Type B pancreatic cell (in vitro differentiated cells): ENCODE measurements around the gene FAM3B. TPM values are rescaled to one million over a fixed set of nuclear protein-coding genes. Genes with fewer than 3 reads are reported as not detected.

Experiments used
- DNase-seq: peaks from one replicate; pipeline ENCODE4 v3.0.0; 2021; ENCODE audit warnings: mixed read lengths; ENCODE audit not compliant: unreplicated experiment; ENCODE audit errors: extremely low spot score
- H3K27ac Mint-ChIP-seq: 2 replicates; pipeline ENCODE4 v1.8.0; 2021; ENCODE audit warnings: mild to moderate bottlenecking, mixed read lengths
- H3K27me3 Mint-ChIP-seq: 2 replicates; pipeline ENCODE4 v1.8.0; 2021; ENCODE audit warnings: mixed read lengths
- H3K36me3 Mint-ChIP-seq: 2 replicates; pipeline ENCODE4 v1.8.0; 2021; ENCODE audit warnings: mixed read lengths
- H3K4me1 Mint-ChIP-seq: one replicate; pipeline ENCODE4 v1.8.0; 2021; ENCODE audit warnings: mixed read lengths; ENCODE audit not compliant: unreplicated experiment
- H3K4me3 Mint-ChIP-seq: 2 replicates; pipeline ENCODE4 v1.8.0; 2021; ENCODE audit warnings: mild to moderate bottlenecking, mixed read lengths
- H3K9me3 Mint-ChIP-seq: 2 replicates; pipeline ENCODE4 v1.8.0; 2021; ENCODE audit warnings: mixed read lengths
- total RNA-seq: library from RNA; stranded (reverse); gene quantifications from 2 replicates; pipeline ENCODE4 v1.2.1, GENCODE V29; 2021; ENCODE audit warnings: low replicate concordance
- TF ChIP-seq, protein P1 (sequence below): fragments of 200-600 bp; sonication (generic); conservative IDR thresholded peaks from 2 replicates; pipeline ENCODE4 v1.5.0; 2021; ENCODE audit warnings: antibody characterized with exemption, mild to moderate bottlenecking

The FAM3B gene
- total RNA-seq, 1 donor from 2014 or later, result 10.3 TPM

- no peak for DNase-seq
- TF ChIP-seq, protein P1, sequence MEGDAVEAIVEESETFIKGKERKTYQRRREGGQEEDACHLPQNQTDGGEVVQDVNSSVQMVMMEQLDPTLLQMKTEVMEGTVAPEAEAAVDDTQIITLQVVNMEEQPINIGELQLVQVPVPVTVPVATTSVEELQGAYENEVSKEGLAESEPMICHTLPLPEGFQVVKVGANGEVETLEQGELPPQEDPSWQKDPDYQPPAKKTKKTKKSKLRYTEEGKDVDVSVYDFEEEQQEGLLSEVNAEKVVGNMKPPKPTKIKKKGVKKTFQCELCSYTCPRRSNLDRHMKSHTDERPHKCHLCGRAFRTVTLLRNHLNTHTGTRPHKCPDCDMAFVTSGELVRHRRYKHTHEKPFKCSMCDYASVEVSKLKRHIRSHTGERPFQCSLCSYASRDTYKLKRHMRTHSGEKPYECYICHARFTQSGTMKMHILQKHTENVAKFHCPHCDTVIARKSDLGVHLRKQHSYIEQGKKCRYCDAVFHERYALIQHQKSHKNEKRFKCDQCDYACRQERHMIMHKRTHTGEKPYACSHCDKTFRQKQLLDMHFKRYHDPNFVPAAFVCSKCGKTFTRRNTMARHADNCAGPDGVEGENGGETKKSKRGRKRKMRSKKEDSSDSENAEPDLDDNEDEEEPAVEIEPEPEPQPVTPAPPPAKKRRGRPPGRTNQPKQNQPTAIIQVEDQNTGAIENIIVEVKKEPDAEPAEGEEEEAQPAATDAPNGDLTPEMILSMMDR, result no peak
- peaks cover 4% of the 10 kb centered on the region for H3K4me1 Mint-ChIP-seq
- H3K36me3 Mint-ChIP-seq, result no peaks in the 10 kb centered on the region
- no peak overlapping the region for H3K4me3 Mint-ChIP-seq
- no peak overlapping the region for H3K27ac Mint-ChIP-seq
- H3K27me3 Mint-ChIP-seq, result peaks cover 3% of the 10 kb centered on the region
- H3K9me3 Mint-ChIP-seq, result peaks cover 4% of the 10 kb centered on the region
These were observed 81.7 kb downstream of the FAM3B start for GRCh38 chr21:41398251-41398650.

GRCh38 chr21:41398831-41399230 lies 82.2 kb downstream of the FAM3B start:
- Mint-ChIP-seq H3K4me3 (no peak overlapping the region), H3K27me3 (peaks cover 3% of the 10 kb centered on the region), H3K4me1 (peaks cover 4% of the 10 kb centered on the region), H3K27ac (no peak overlapping the region), H3K36me3 (no peaks in the 10 kb centered on the region), H3K9me3 (peaks cover 4% of the 10 kb centered on the region)
- TF ChIP-seq, protein P1, result no peak
- DNase-seq, result no peak

- H3K27ac Mint-ChIP-seq, result no peak overlapping the region
- H3K27me3 Mint-ChIP-seq, result peaks cover 3% of the 10 kb centered on the region
- no peak overlapping the region for H3K4me3 Mint-ChIP-seq
- H3K36me3 Mint-ChIP-seq, result no peaks in the 10 kb centered on the region
- DNase-seq, result no peak
- H3K9me3 Mint-ChIP-seq, result peaks cover 4% of the 10 kb centered on the region
- TF ChIP-seq, protein P1, result no peak
- peaks cover 4% of the 10 kb centered on the region for H3K4me1 Mint-ChIP-seq
These were observed 82.7 kb downstream of the FAM3B start for GRCh38 chr21:41399246-41399800.

- Mint-ChIP-seq H3K27me3 (peaks cover 3% of the 10 kb centered on the region), H3K4me3 (no peak overlapping the region), H3K36me3 (no peaks in the 10 kb centered on the region), H3K27ac (no peak overlapping the region), H3K4me1 (no peaks in the 10 kb centered on the region), H3K9me3 (no peaks in the 10 kb centered on the region)
- TF ChIP-seq, protein P1, result no peak
- DNase-seq, result no peak
These were observed 85.6 kb downstream of the FAM3B start for GRCh38 chr21:41402231-41402630.

DNA sequence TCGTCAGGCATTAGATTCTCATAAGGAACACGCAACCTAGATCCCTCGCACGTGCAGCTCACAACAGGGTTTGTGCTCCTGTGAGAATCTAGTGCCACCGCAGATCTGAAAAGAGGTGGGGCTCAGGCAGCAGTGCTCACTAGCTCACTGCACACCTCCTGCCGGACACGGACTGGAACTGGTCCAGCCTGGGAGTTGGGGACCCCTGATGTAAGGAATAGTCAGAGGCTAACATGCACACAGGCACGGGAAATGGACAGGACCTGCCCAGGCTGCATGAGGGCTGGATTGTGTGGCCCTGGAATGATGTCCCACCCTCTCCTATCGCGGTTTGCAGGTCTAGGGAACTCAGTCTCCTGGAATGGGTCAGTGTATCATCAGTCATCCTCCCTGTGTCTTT lies 86.2 kb downstream of the FAM3B start:
- no peak overlapping the region for H3K4me3 Mint-ChIP-seq
- no peak overlapping the region for H3K27ac Mint-ChIP-seq
- no peaks in the 10 kb centered on the region for H3K9me3 Mint-ChIP-seq
- no peaks in the 10 kb centered on the region for H3K36me3 Mint-ChIP-seq
- no peak for DNase-seq
- no peaks in the 10 kb centered on the region for H3K4me1 Mint-ChIP-seq
- TF ChIP-seq, protein P1, result no peak
- H3K27me3 Mint-ChIP-seq, result peaks cover 3% of the 10 kb centered on the region

DNA sequence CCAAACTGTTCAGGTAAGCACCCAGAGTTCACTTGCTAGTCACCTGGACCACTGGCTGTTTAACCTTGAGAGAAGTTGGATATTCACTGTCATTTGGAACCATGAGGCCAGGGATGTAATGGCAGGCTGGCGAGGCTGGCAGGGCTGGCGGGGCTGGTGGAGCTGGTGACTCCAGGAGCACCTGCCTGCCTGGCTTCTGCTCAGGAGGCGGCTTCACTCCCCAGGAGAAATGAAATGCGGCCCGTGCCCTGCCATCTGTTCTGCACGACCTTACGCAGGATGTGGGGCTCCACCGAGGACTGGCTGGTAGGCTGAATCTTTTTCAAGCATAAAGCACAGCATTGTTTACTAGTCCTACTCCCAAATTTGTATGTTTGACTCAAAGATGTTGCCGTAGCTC lies 86.7 kb downstream of the FAM3B start:
- H3K27me3 Mint-ChIP-seq, result peaks cover 7% of the 10 kb centered on the region
- DNase-seq, result no peak
- H3K4me1 Mint-ChIP-seq, result no peaks in the 10 kb centered on the region
- H3K4me3 Mint-ChIP-seq, result no peak overlapping the region
- H3K27ac Mint-ChIP-seq, result no peak overlapping the region
- TF ChIP-seq, protein P1, result no peak
- no peaks in the 10 kb centered on the region for H3K36me3 Mint-ChIP-seq
- H3K9me3 Mint-ChIP-seq, result no peaks in the 10 kb centered on the region
